ENCODE results near the gene PRDM13. TPM values are rescaled to one million over a fixed set of nuclear protein-coding genes. Genes with fewer than 3 reads are reported as not detected.
"Not testable (repeated sequence)": the region's sequence is repeated elsewhere in the genome, so short reads cannot be mapped to it uniquely, and the experiment has no call there.

PRDM13 gene
- total and polyA plus RNA-seq, 7 donors, result not detected

DNA sequence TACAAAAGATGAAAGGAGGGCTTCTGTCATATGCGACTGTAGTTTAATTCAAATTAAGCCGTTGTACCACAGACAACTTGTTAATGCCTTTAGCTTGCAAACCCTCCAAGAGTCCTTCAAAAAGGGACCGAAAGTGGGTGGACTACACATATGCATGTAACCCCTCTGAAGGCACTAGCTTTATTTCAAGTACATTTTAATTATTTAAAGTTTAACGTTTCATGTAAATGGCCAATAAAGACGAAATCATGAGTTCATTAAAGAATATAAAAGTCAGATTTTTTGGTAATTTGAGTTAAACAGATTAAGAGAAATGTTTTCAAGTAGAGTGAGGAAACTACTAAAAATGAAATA, 12.8 kb downstream of the PRDM13 start:
- DNase-seq (no peak), ATAC-seq (no peak)
- peaks cover 3% of the 10 kb centered on the region for H3K4me1 ChIP-seq
- no peak overlapping the region for H3K4me3 ChIP-seq
- peaks cover 17 to 80% (median 23%) of the 10 kb centered on the region in 3 donors for H3K27me3 ChIP-seq (ENCODE audit: insufficient read depth in 3 of 3, low read length in 2 of 3)
- no peaks in the 10 kb centered on the region for H3K36me3 ChIP-seq (ENCODE audit: insufficient read depth in 1 of 2, low read depth in 1 of 2)
- no peaks in the 10 kb centered on the region for H3K9me3 ChIP-seq
- TF ChIP-seq, protein P1, sequence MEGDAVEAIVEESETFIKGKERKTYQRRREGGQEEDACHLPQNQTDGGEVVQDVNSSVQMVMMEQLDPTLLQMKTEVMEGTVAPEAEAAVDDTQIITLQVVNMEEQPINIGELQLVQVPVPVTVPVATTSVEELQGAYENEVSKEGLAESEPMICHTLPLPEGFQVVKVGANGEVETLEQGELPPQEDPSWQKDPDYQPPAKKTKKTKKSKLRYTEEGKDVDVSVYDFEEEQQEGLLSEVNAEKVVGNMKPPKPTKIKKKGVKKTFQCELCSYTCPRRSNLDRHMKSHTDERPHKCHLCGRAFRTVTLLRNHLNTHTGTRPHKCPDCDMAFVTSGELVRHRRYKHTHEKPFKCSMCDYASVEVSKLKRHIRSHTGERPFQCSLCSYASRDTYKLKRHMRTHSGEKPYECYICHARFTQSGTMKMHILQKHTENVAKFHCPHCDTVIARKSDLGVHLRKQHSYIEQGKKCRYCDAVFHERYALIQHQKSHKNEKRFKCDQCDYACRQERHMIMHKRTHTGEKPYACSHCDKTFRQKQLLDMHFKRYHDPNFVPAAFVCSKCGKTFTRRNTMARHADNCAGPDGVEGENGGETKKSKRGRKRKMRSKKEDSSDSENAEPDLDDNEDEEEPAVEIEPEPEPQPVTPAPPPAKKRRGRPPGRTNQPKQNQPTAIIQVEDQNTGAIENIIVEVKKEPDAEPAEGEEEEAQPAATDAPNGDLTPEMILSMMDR (IDR thresholded peaks at IDR 0.05), result no peak
- no peak overlapping the region for H3K27ac ChIP-seq
- intact Hi-C loops (cut with DNase I), result no loop called here
- WGBS, 3 donors, result 17 to 18% (median 18%) methylated on average over 5 of the region's 5 CpGs

DNA sequence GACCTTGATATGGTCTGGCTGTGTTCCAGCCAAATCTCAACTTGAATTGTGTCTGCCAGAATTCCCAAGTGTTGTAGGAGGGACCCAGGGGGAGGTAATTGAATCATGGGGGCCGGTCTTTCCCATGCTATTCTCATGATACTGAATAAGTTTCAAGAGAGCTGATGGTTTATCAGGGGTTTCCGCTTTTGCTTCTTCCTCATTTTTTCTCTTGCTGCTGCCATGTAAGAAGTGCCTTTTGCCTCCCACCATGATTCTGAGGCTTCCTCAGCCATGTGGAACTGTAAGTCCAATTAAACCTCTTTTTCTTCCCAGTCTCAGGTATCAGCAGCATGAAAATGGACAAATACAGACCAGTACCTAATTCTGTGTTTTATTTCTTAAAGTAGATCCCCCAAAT, 15.4 kb downstream of the PRDM13 start:
- H3K27ac ChIP-seq; H3K4me3 ChIP-seq; H3K9me3 ChIP-seq; ATAC-seq; H3K36me3 ChIP-seq (ENCODE audit: insufficient read depth in 1 of 2, low read depth in 1 of 2); DNase-seq; H3K4me1 ChIP-seq; intact Hi-C loops (cut with DNase I): not testable (repeated sequence)
- WGBS, 3 donors, result 77 to 91% (median 87%) methylated on average over 2 of the region's 2 CpGs
- H3K27me3 ChIP-seq (ENCODE audit: insufficient read depth in 3 of 3, low read length in 2 of 3), result peaks cover 12 to 62% (median 14%) of the 10 kb centered on the region in 3 donors

DNA sequence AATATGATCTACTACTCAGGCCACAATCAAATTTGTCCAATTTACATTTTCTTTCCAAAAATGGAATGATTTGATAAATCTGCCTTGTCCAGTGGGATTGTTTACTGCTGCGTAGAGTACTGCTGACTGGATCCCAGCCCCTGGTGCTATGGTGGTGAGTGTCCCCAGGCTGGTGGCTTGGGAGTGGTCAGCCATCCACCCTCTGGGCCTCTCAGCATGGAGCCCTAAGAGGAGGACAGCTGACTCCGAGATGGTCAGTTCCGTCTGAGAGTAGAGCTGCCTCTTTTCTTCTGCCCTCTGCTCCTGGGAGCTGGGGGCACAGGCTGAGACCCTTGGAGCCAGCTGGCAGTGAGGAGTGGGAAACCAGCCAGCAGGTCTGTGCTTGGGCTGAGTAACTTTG, 22.7 kb downstream of the PRDM13 start:
- ATAC-seq (no peak), DNase-seq (no peak)
- Histone ChIP-seq H3K36me3 (ENCODE audit: insufficient read depth in 1 of 2, low read depth in 1 of 2) (no peaks in the 10 kb centered on the region), H3K9me3 (no peaks in the 10 kb centered on the region), H3K27me3 (ENCODE audit: insufficient read depth in 3 of 3, low read length in 2 of 3) (peaks cover 0 to 14% (median 4%) of the 10 kb centered on the region in 3 donors), H3K4me1 (no peaks in the 10 kb centered on the region), H3K27ac (no peak overlapping the region), H3K4me3 (no peak overlapping the region)
- WGBS, 3 donors, result 53 to 72% (median 58%) methylated on average over 3 of the region's 3 CpGs
- TF ChIP-seq, protein P1 (IDR thresholded peaks at IDR 0.05), result no peak
- intact Hi-C loops (cut with DNase I), result no loop called here

DNA sequence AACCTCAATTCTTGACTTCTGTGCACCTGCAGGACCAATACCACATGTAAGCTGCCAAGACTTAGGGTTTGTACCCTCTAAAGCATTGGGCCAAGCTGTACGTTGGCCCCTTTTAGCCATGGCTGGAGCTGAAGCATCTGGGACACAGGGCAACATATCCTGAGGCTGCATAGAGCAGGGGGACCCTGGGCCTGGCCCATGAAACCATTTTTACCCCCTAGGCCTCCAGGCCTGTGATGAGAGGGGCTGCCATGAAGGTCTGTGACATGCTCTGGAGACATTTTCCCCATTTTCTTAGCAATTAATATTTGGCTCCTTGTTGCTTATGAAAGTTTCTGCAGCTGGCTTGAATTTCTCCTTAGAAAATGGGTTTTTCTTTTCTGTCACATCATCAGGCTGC, 31.0 kb downstream of the PRDM13 start:
- WGBS, 3 donors, result 47 to 58% (median 57%) methylated on average over 1 of the region's 1 CpG
- intact Hi-C loops (cut with DNase I), result no loop called here

DNA sequence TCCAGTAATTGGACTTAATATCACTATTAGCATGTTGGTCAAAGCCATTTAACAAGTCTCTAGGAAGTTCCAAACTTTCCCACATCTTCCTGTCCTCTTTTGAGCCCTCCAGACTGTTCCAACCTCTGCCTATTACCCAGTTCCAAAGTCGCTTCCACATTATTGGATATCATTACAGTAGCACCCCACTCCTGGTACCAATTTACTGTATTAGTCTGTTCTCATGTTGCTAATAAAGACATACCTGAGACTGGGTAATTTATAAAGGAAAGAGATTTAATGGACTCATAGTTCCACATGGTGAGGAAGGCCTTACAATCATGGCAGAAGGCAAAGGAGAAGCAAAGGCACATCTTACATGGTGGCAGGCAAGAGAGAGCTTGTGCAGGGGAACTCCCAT, 31.7 kb downstream of the PRDM13 start:
- H3K36me3 ChIP-seq (ENCODE audit: insufficient read depth in 1 of 2, low read depth in 1 of 2); H3K4me3 ChIP-seq; H3K9me3 ChIP-seq; H3K27ac ChIP-seq; DNase-seq; H3K4me1 ChIP-seq; H3K27me3 ChIP-seq (ENCODE audit: insufficient read depth in 3 of 3, low read length in 2 of 3); intact Hi-C loops (cut with DNase I); ATAC-seq: not testable (repeated sequence)
- WGBS, 3 donors, result 91 to 100% (median 94%) methylated on average over 1 of the region's 1 CpG

More for the DNA sequence above, 31.0 kb downstream of the PRDM13 start:
- Histone ChIP-seq H3K9me3 (no peaks in the 10 kb centered on the region), H3K36me3 (ENCODE audit: insufficient read depth in 1 of 2, low read depth in 1 of 2) (no peaks in the 10 kb centered on the region), H3K27me3 (ENCODE audit: insufficient read depth in 3 of 3, low read length in 2 of 3) (peaks cover 3 to 10% (median 7%) of the 10 kb centered on the region in 3 donors), H3K4me1 (no peaks in the 10 kb centered on the region), H3K4me3 (no peak overlapping the region), H3K27ac (no peak overlapping the region)
- TF ChIP-seq, protein P1 (IDR thresholded peaks at IDR 0.05), result no peak
- no peak for DNase-seq
- no peak for ATAC-seq

DNA sequence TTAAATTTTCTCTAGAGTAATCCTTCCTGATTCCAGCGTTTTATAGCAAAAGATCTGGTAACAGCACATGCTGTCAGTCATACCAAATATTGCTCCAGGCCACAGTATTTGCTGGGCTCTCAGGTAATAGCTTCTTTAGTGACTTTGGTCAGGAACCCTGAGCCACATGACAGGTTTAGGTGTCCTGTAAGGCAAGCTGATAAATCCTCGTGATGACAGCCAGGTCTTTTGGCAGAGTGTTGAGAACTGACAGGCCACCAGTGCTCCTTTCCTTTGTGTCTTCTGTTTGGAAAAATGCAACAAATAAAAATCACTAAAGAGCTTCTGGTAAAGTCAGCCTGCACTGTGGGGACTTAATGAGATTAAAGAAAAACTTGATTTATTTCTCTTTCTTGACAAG, 34.6 kb downstream of the PRDM13 start:
- WGBS, 3 donors, result 12 to 26% (median 15%) methylated on average over 2 of the region's 2 CpGs
- no peak for DNase-seq
- TF ChIP-seq, protein P1 (IDR thresholded peaks at IDR 0.05), result no peak
- intact Hi-C loops (cut with DNase I), result no loop called here
- ATAC-seq, result no peak
- no peaks in the 10 kb centered on the region for H3K9me3 ChIP-seq
- H3K4me1 ChIP-seq, result no peaks in the 10 kb centered on the region
- H3K36me3 ChIP-seq (ENCODE audit: insufficient read depth in 1 of 2, low read depth in 1 of 2), result no peaks in the 10 kb centered on the region
- H3K27ac ChIP-seq, result no peak overlapping the region
- H3K27me3 ChIP-seq (ENCODE audit: insufficient read depth in 3 of 3, low read length in 2 of 3), result peaks cover 0 to 8% (median 3%) of the 10 kb centered on the region in 3 donors
- H3K4me3 ChIP-seq, result no peak overlapping the region
